Measurements from ENCODE around the gene SPTB.
A peak's percentile ranks its signal among the peaks of the same experiment; 100 is the strongest.

The SPTB gene

DNA sequence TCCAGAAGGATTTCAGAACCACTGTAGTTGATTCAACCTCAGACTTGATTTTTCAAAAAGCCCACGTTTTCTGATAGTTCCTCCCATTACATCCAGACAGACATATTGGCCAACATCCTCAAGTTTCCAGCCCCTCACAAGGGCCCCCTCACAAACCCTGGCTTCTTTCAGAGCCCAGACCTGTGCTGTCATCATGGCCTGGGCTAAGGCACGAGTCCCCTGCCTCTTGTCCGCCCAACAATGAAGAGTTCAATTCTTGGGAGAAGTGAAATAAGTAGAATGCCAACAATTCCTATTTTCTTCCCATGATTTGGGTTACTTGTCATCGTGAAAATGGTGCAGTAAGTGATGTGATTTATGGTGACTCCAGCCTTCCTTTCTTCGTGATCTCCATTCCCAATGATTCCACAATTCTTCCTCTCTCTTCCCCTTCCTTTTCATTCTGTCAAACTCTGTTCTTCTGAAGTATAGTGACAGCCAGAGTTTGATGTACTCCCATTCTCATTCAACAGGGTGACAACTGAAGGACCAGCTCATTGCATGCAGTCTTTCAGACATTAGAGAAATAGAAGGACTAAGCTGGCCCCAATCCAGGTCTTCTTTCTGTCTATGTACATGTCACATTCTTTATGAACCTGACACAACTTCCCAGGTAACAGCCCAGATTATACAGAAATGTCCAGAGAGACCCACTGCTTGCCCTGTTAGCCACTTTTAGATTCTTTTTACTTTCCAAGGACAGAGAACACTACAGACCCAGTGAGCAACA, 29.2 kb downstream of the SPTB start:
- DNase-seq (ENCODE audit: low read depth in 2 of 2) = no peak

- no peak for DNase-seq (ENCODE audit: low read depth in 2 of 2)
Measured at GRCh38 chr14:64849940-64850339, 29.8 kb downstream of the SPTB start.

GRCh38 chr14:64848239-64848638, 31.5 kb downstream of the SPTB start:
- DNase-seq (ENCODE audit: low read depth in 2 of 2) = no peak

GRCh38 chr14:64846319-64846718, 33.4 kb downstream of the SPTB start:
- no peak for DNase-seq (ENCODE audit: low read depth in 2 of 2)

DNA sequence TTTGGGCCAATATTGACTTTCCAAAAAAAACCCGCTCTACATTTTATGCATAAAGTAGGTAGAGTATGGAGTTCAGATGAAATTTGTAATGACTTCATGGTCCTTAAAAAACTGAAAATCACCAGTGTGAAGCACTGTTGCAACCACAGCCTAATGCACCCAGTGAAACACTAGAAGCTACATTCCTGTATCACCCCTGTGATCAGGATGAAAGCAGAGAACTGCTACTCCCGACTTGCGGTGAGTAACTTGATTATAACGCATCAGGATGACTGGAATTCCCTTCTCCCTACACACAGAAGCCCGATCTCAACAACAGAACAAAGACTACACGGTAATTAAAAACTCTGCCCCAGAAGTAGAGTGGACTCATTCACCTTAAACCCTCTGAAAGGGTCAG, 33.8 kb downstream of the SPTB start:
- no peak for DNase-seq (ENCODE audit: low read depth in 2 of 2)

GRCh38 chr14:64844969-64845536, 34.7 kb downstream of the SPTB start:
- no peak for DNase-seq (ENCODE audit: low read depth in 2 of 2)

- no peak for DNase-seq (ENCODE audit: low read depth in 2 of 2)
Measured at GRCh38 chr14:64844272-64844671, 35.4 kb downstream of the SPTB start.

DNA sequence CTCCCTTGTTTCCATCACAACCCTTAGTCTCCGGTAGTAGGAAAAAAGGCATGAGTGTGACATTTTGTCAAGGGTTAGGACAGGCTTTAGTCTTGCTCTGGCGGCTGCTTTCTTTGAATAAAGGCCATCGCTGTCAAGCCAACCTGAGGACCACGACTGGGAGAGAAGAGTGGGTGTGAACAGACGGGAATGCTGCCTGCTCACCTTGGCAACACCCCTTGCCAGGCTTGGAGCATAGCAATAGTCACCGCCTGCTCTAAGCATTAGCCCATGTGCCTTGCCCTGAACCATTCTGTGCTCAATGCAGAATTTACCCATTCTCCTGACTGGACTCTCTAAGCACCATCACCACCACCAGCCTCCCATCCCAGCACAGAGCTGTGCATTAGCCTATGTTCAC, 36.2 kb downstream of the SPTB start:
- DNase-seq (ENCODE audit: low read depth in 2 of 2) = no peak

GRCh38 chr14:64841772-64842750, 37.6 kb downstream of the SPTB start:
- DNase-seq (ENCODE audit: low read depth in 2 of 2) = no peak

- DNase-seq (ENCODE audit: low read depth in 2 of 2) = no peak
Measured at GRCh38 chr14:64841121-64841651, 38.5 kb downstream of the SPTB start.

DNA sequence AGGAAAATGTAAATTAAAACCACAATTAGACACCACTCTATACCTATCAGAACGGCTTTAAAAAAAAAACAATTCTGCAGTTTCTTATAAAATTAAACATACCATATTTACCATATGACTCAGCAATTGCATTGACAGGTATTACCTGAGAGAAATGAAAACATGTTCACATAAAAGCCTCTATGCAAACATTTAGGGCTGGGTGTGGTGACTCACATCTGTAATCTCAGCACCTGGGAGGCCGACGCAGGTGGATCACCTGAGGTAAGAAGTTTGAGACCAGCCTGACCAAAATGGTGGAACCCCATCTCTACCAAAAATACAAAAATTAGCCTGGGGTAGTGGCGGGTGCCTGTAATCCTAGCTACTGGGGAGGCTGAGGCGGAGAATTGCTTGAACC, 41.1 kb downstream of the SPTB start:
- no peak for DNase-seq (ENCODE audit: low read depth in 2 of 2)

GRCh38 chr14:64835431-64835830, 44.3 kb downstream of the SPTB start:
- no peak for DNase-seq (ENCODE audit: low read depth in 2 of 2)

DNA sequence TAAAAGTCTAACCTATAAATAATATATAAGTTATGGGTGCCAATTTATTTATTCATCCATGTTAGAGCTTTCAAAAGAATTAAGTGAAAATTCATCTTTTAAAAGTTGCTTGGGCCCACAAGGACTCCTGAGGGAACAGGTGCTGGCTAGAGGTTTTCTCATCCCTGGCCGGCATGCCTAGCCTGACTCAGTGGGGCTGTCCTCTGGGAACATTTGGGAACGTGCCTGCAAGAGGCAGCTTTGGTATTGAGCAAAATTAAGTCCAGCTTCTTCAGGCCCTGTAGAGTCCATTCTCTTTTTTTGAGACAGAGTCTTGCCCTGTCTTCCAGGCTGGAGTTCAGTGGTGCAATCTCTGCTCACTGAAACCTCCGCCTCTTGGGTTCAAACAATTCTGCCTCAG, 44.7 kb downstream of the SPTB start:
- DNase-seq (ENCODE audit: low read depth in 2 of 2) = no peak

DNA sequence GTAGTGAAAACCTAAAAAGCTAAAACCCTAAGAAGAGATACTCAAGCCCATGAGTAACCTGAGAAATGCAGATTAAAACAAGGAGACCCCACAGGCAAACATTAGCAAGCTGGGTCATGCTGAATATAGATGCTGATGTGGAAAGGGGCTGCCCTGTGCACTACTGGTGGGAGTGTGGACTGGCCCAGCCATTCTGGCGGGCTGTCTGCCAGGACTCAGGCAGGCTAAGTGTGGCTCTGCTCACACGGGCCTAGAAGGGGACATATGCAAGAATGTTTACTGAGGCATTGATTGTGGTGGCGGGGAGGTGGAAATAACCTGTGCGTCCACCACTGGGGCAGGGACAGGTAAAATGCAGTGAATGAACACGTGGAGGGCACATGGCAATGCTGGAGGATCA, 48.3 kb downstream of the SPTB start:
- no peak for DNase-seq (ENCODE audit: low read depth in 2 of 2)

- no peak for DNase-seq (ENCODE audit: low read depth in 2 of 2)
Measured at GRCh38 chr14:64830961-64831360, 48.7 kb downstream of the SPTB start.

DNA sequence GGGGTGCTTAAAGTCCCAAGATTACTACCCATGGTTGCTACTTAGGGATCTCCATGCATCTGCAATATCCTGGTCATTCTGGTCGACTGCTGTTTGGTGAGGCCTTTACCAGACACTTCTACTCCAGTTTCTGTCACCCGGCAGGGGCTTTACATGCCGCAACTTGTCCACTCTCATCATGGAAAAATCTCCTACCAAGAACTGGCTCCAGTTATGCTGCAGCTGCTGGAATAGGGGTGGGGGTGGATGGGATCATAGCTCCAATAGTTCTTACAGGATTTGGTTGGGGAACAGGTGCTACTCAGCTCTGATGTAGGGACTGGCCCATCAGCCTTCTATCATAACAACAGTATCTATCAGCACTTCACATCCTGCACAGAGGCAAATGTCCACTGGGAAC, 51.6 kb downstream of the SPTB start:
- DNase-seq (ENCODE audit: low read depth in 2 of 2) = no peak

DNA sequence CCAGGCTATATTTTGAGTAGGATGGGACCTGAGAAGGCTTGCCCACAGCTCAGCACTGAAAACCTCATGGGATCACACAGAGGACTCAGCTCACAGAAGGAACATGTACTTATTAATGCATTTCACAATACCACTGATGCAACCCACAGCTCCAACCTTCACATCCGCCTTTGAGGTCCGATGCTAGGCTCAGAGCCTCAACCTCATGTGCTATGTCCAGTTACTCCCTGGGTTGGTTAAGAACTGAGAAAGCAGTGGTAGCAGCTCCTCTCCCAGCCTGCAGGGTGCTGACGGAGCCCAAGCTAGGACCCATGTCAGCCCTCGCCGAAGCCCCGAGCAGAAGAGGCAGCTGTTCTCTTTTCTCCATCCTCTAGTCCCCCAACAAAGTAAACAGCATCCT, 52.9 kb downstream of the SPTB start:
- DNase-seq (ENCODE audit: low read depth in 2 of 2) = no peak

DNA sequence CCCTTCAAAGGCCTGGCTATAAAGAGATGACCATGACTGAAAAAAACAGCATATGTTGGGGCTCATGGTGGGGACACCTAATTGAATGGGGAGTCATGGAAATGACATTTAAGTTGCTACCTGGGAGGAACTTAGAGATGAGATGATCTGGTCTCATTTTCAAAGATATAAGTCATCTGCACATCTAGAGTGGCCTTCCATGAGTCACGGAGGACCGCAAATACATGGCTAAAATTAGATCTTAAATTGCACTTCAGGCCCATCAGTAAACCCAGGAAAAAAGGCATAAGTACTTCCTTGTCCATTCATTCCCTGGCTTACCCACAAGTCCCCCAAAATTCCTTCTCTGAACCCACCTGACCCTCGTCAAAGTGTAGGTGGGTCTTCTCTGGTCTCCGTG, 53.4 kb downstream of the SPTB start:
- no peak for DNase-seq (ENCODE audit: low read depth in 2 of 2)

GRCh38 chr14:64825509-64825908, 54.2 kb downstream of the SPTB start:
- no peak for DNase-seq (ENCODE audit: low read depth in 2 of 2)

DNA sequence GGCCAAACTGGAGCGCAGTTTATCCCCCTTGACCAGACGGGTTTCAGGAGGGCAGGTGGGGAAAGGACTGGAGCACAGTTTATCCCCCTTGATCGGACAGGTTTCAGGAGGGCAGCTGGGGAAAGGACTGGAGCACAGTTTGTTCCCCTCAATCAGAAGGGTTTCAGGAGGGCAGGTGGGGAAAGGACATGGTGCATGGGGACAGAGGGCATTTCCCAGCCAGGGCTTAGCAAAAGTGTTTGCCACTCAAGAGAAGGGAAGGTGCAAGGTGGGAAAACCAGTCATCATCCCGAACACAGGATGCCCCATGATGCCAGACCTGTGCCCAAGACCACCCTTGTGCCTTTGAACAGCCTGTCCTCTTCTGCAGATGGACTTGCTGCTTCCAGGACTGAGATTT, 54.7 kb downstream of the SPTB start:
- no peak for DNase-seq (ENCODE audit: low read depth in 2 of 2)

GRCh38 chr14:64824471-64824870, 55.2 kb downstream of the SPTB start:
- no peak for DNase-seq (ENCODE audit: low read depth in 2 of 2)

DNA sequence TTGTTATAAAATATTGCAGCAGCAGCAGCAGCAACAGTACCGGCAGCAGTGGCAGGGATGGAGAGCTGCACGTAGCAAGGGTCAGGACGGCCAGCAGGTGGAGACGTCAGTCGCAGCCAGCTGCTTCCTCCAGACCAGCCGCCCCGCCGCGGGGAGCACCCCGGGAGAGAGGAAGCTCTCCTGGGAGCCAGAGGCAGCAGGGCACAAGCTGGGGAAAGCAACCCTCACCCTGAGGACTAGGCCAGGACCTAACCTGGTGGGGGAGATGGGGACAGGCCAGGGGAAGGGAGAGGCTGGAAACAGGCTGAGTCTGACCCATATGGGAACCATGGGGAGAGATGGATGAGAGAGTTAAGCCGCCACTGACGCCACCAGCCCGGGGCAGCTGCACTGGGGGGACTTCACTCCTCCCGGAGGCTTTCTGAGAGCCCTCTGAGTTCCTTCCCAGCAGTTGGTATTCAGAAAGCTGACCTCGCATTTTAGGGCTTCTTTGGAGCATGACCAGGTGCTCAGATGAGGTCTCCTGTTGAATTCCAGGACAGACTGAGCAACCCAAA, 56.3 kb downstream of the SPTB start:
- DNase-seq (ENCODE audit: low read depth in 2 of 2) = peak; percentile 28 to 45
